ENCODE measurements around the gene CSGALNACT2.

DNA sequence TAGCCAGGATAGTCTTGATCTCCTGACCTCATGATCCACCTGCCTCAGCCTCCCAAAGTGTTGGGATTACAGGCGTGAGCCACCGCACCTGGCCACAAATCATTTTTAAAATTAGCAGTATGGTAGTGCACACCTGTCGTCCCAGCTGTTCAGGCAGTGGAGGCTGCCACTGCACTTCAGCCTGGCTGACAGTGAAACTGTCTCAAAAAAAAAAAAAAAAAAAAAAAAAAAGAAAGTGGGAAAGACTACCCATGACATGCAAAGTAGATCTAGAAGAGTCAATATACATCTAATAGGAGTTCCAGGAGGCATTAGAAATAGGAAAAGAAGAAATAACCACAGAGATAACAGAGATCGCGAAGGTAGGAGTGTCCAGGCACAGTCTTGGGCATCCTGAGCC, 3.2 kb downstream of the CSGALNACT2 start:
- TF ChIP-seq CTCF (IDR thresholded peaks at IDR 0.05) (no peak), POLR2A (IDR thresholded peaks at IDR 0.05) (no peak)

Measured in thyroid gland (tissue), 4 donors.